Thyroid gland (tissue), 4 donors: Measurements from ENCODE around the gene GH1.

Experiments
- POLR2A ChIP-seq, 2 donors: fragments of 450-650 bp; IDR thresholded peaks; one replicate each; pipeline ENCODE4 v1.6.1; 2017; ENCODE audit warnings: antibody characterized with exemption in 2 of 2, mild to moderate bottlenecking in 2 of 2, moderate library complexity in 1 of 2
- TF ChIP-seq, protein P1 (sequence below), 6 experiments: fragments of 200-600 bp in 3 of 6; fragments of 450-650 bp in 3 of 6; sonication (generic) in 3 of 6; IDR thresholded peaks; one replicate each; pipeline ENCODE4 v1.5.1; 2016 to 2019; ENCODE audit warnings: antibody characterized with exemption in 6 of 6, mild to moderate bottlenecking in 2 of 6, inconsistent platforms in 1 of 6, moderate library complexity in 1 of 6

DNA sequence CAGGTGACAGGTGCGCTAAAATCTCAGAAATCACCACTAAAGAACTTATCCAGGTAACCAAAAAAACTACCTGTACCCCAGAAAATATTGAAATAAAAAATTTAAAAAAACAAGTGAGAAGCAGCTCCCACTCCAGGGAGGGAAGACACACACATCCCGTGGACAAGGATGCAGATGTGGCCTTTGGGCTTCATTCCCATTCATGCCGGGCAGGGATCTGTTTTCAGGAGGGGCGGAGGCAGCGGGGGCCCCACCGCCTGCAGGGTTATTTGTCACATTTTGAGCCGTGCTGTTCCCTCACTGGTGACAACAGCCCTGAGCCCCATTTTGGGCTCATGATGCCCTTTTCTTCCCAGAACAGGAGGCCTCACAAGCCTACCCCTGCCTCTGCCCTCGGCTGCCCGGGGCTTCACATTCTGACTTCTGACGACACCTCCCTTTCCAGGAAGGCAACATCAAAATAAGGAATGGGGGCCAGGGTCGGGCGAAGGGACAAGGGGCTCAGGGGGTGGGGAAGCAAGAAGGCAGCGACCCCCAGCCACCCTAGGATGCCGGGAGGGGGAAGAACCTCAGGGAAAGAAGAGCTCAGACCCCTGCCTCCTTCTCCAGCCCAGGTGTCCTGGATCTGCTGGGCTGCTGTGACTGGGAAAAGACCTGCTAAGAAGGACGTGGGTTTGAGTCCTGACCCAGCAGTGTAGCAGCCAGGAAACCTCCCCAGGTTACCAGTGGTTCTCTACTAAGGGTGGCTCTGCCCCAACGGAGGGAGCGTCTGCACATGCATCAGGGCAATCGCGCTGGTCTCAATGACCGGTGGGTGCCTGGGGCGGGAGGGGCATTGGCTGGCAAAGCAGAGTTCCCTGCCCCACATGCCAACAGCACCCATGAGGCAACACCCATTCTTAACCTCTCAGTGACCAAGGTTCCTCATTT lies 15.8 kb upstream of the GH1 start:
- TF ChIP-seq, protein P1, sequence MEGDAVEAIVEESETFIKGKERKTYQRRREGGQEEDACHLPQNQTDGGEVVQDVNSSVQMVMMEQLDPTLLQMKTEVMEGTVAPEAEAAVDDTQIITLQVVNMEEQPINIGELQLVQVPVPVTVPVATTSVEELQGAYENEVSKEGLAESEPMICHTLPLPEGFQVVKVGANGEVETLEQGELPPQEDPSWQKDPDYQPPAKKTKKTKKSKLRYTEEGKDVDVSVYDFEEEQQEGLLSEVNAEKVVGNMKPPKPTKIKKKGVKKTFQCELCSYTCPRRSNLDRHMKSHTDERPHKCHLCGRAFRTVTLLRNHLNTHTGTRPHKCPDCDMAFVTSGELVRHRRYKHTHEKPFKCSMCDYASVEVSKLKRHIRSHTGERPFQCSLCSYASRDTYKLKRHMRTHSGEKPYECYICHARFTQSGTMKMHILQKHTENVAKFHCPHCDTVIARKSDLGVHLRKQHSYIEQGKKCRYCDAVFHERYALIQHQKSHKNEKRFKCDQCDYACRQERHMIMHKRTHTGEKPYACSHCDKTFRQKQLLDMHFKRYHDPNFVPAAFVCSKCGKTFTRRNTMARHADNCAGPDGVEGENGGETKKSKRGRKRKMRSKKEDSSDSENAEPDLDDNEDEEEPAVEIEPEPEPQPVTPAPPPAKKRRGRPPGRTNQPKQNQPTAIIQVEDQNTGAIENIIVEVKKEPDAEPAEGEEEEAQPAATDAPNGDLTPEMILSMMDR (IDR thresholded peaks at IDR 0.05), result no peak
- no peak for TF ChIP-seq POLR2A (IDR thresholded peaks at IDR 0.05)
